Tibial artery (tissue), 4 donors: ENCODE data around the gene SEMA5A.

Experiments
- DNase-seq, 2 donors: peaks; one replicate each; pipeline ENCODE4 v3.0.0-alpha.2; 2019
- H3K27ac ChIP-seq, 2 donors: fragments of 200-600 bp; sonication (generic) in 1 of 2; 1 replicate in 1 of 2; 2 replicates in 1 of 2; pipeline ENCODE4 v1.5.1; 2018 to 2019; ENCODE audit warnings: mild to moderate bottlenecking in 1 of 2
- H3K27me3 ChIP-seq, 2 donors: fragments of 200-600 bp; sonication (generic) in 1 of 2; one replicate each; pipeline versions ENCODE4 v1.5.1 to v1.6.0; 2016 to 2019
- H3K36me3 ChIP-seq, 3 donors: fragments of 200-600 bp; sonication (generic) in 2 of 3; one replicate each; pipeline ENCODE4 v1.5.1; 2016 to 2019; ENCODE audit warnings: mild to moderate bottlenecking in 2 of 3
- H3K4me1 ChIP-seq, 4 donors: fragments of 200-600 bp; sonication (generic) in 2 of 4; 1 replicate in 3 of 4; 2 replicates in 1 of 4; pipeline ENCODE4 v1.5.1; 2016 to 2019
- H3K4me3 ChIP-seq, 2 donors: fragments of 200-600 bp; sonication (generic) in 1 of 2; 1 replicate in 1 of 2; 2 replicates in 1 of 2; pipeline ENCODE4 v1.5.1; 2018 to 2019; ENCODE audit warnings: mild to moderate bottlenecking in 2 of 2
- H3K9me3 ChIP-seq, 3 donors: fragments of 200-600 bp; sonication (generic) in 1 of 3; one replicate each; pipeline ENCODE4 v1.5.1; 2016 to 2019
- CTCF ChIP-seq, 2 experiments: fragments of 200-600 bp in 1 of 2; fragments of 450-650 bp in 1 of 2; IDR thresholded peaks; one replicate each; pipeline ENCODE4 v1.5.1; 2017 to 2019; ENCODE audit warnings: antibody characterized with exemption in 2 of 2, mild to moderate bottlenecking in 1 of 2, moderate library complexity in 1 of 2
- intact Hi-C: fragments of 100-400 bp; cut with DNase I; formaldehyde crosslinking; loops from one replicate; pipeline ENCODE4 v1.15.0; 2023; ENCODE audit warnings: low total_unique reads

Gene SEMA5A

GRCh38 chr5:9464478-9464877 lies 81.4 kb downstream of the SEMA5A start:
- H3K36me3 ChIP-seq: no peaks in the 10 kb centered on the region
- no peak for TF ChIP-seq CTCF (IDR thresholded peaks at IDR 0.05)
- peaks cover 0 to 4% (median 0%) of the 10 kb centered on the region in 4 donors for H3K4me1 ChIP-seq

GRCh38 chr5:9462109-9462508 lies 83.8 kb downstream of the SEMA5A start:
- no peaks in the 10 kb centered on the region for H3K36me3 ChIP-seq
- H3K9me3 ChIP-seq: peaks cover 0 to 3% (median 0%) of the 10 kb centered on the region in 3 donors
- no peaks in the 10 kb centered on the region for H3K4me1 ChIP-seq
- H3K4me3 ChIP-seq: no peak overlapping the region
- no peak for TF ChIP-seq CTCF (IDR thresholded peaks at IDR 0.05)
- intact Hi-C loops: no loop called here
- H3K27me3 ChIP-seq: no peaks in the 10 kb centered on the region
- no peak for DNase-seq
- no peak overlapping the region for H3K27ac ChIP-seq

More at GRCh38 chr5:9464478-9464877, 81.4 kb downstream of the SEMA5A start:
- Histone ChIP-seq H3K4me3 (no peak overlapping the region), H3K9me3 (no peaks in the 10 kb centered on the region), H3K27me3 (no peaks in the 10 kb centered on the region), H3K27ac (no peak overlapping the region)
- intact Hi-C loops: no loop called here
- no peak for DNase-seq

DNA sequence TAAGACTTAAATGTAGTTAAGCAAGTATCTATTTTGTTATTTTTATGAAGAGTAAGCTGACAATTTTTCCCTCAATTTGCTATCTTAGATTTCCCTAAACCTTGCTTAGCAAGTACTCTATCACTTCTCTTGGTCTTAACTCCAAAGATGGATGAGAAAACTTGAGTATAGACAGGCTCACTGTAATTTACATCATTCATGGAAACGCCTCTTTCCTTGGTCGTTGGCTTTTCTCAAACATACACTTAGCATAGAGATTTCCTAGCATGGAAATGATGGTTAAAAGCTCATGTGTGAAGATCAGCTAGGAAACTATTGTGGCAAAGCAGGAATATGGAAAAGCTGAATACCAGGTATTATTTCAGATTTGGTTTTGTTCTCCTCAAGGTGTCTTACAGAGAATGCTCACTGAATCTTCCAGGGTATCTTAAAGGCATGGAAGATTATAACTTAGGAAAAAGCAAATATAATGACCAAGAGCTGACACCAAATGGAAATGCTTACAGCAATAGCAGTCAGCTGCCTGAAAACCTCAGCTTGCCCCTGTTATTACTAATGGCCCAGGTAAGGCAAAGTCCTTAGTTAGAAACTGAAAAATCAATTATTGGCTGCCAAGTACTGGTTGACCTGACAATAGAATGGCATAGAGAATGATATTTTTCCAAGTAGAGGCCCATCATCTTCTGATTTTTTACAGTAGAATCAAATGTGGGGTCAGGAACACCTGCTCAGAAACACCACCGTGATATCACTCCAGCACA lies 84.8 kb downstream of the SEMA5A start:
- intact Hi-C loops: no loop called here
- TF ChIP-seq CTCF (IDR thresholded peaks at IDR 0.05): no peak
- no peak overlapping the region for H3K4me3 ChIP-seq
- H3K27me3 ChIP-seq: no peaks in the 10 kb centered on the region
- H3K36me3 ChIP-seq: no peaks in the 10 kb centered on the region
- no peak for DNase-seq
- H3K9me3 ChIP-seq: peaks cover 0 to 3% (median 0%) of the 10 kb centered on the region in 3 donors
- H3K27ac ChIP-seq: no peak overlapping the region
- H3K4me1 ChIP-seq: no peaks in the 10 kb centered on the region

GRCh38 chr5:9456435-9457042 lies 89.3 kb downstream of the SEMA5A start:
- Histone ChIP-seq H3K9me3 (peaks cover 0 to 3% (median 0%) of the 10 kb centered on the region in 3 donors), H3K36me3 (no peaks in the 10 kb centered on the region), H3K4me3 (no peak overlapping the region), H3K27ac (no peak overlapping the region), H3K4me1 (no peaks in the 10 kb centered on the region), H3K27me3 (no peaks in the 10 kb centered on the region)
- TF ChIP-seq CTCF (IDR thresholded peaks at IDR 0.05): no peak
- intact Hi-C loops: no loop called here
- no peak for DNase-seq

- Histone ChIP-seq H3K27ac (no peak overlapping the region), H3K9me3 (peaks cover 0 to 3% (median 0%) of the 10 kb centered on the region in 3 donors), H3K4me1 (no peaks in the 10 kb centered on the region), H3K36me3 (no peaks in the 10 kb centered on the region), H3K4me3 (no peak overlapping the region), H3K27me3 (no peaks in the 10 kb centered on the region)
- DNase-seq: no peak
- intact Hi-C loops: no loop called here
- TF ChIP-seq CTCF (IDR thresholded peaks at IDR 0.05): no peak
Measured at GRCh38 chr5:9455826-9456434, 89.9 kb downstream of the SEMA5A start.
